Measurements from ENCODE around the gene TLCD4. TPM values are rescaled to one million over a fixed set of nuclear protein-coding genes. Genes with fewer than 3 reads are reported as not detected.
"Not testable (repeated sequence)": the region's sequence is repeated elsewhere in the genome, so short reads cannot be mapped to it uniquely, and the experiment has no call there.

Gene TLCD4
- total and polyA plus RNA-seq, 5 experiments from 2014 or later: 0.08 to 0.11 TPM; not detected in 3

- DNase-seq (peak in 6 of 10 donors; percentile 5 to 33 (median 18)), ATAC-seq (peak; percentile 71 to 93)
- H3K27ac Mint-ChIP-seq: no peak overlapping the region
- POLR2A ChIA-PET: interaction anchor here (1.5 to 1.9 kb wide), 2 partner anchors 11 to 149 kb away, joined by 4 to 7 read pairs; partner anchors contain the start of genes ALG14 and RWDD3
- H3K27me3 Mint-ChIP-seq: peaks cover 3 to 14% (median 8%) of the 10 kb centered on the region in 5 donors
- no peaks in the 10 kb centered on the region for H3K9me3 Mint-ChIP-seq
- H3K4me3 Mint-ChIP-seq: no peak overlapping the region
- H3K36me3 Mint-ChIP-seq: no peaks in the 10 kb centered on the region
- H3K4me1 Mint-ChIP-seq: peaks cover 0 to 6% (median 2%) of the 10 kb centered on the region in 4 donors
These were observed 32.6 kb upstream of the TLCD4 start for GRCh38 chr1:95084317-95085176.

DNA sequence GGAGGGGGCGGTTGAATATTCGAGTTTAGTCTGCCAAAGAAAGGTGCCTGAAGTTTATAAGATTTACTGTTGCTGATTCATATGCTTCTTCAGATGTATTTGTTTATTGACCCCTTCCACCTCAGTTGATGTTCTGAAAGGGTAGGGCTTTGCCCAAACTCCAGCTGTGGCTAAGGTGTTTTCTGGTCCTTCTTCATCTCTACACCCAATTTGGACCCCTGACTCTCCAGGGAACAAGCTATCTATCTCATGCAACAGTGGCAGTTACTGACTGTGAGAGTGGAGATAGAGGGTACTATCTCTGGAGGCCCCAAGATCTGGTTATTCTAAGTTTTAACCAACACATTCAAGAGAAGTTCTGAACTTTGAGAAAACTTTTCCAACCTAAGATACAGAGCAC lies 31.8 kb upstream of the TLCD4 start:
- Mint-ChIP-seq H3K4me3 (no peak overlapping the region), H3K27me3 (peaks cover 6 to 17% (median 13%) of the 10 kb centered on the region in 5 donors), H3K9me3 (peaks cover 0 to 1% (median 0%) of the 10 kb centered on the region in 9 donors), H3K4me1 (peaks cover 0 to 6% (median 2%) of the 10 kb centered on the region in 4 donors), H3K36me3 (no peaks in the 10 kb centered on the region), H3K27ac (no peak overlapping the region)
- no peak for ATAC-seq
- POLR2A ChIA-PET: interaction anchor here (1.5 to 1.9 kb wide), 2 partner anchors 12 to 148 kb away, joined by 4 to 7 read pairs; partner anchors contain the start of genes ALG14 and RWDD3
- no peak for DNase-seq

DNA sequence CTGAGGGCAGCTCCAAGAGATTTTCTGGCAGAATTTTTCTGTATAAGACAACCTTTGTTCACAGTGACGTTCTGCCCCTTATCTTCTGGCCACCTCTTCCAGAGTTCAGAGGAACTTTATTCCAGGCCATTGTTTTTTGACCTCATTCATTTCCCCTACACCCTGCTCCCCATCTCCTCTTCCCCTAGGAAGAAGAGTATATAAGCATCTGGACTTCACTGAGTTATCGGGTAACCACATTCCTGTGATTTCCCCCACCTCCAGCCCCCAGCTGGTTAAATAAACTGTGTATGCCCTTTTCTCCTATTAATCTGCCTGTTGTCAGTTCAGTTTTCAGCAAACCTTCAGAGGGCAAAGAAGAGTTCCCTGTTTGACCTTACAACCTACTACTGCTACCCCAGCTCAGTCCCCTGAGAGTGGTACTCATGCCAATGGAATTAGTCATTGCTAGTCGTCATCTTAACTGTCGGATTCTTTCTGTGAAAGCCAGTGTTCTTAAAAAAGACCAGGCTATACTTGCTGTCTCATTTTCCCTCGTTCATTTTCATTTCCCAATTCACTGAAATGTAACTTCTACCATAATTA lies 30.1 kb upstream of the TLCD4 start:
- Mint-ChIP-seq H3K9me3 (peaks cover 0 to 1% (median 0%) of the 10 kb centered on the region in 9 donors), H3K27ac (peak overlapping the region in 1 of 10 donors; percentile 2), H3K27me3 (peaks cover 4 to 21% (median 18%) of the 10 kb centered on the region in 5 donors), H3K4me3 (no peak overlapping the region), H3K36me3 (no peaks in the 10 kb centered on the region), H3K4me1 (peaks cover 0 to 6% (median 2%) of the 10 kb centered on the region in 4 donors)
- DNase-seq: no peak
- POLR2A ChIA-PET: no interaction called here
- no peak for ATAC-seq

DNA sequence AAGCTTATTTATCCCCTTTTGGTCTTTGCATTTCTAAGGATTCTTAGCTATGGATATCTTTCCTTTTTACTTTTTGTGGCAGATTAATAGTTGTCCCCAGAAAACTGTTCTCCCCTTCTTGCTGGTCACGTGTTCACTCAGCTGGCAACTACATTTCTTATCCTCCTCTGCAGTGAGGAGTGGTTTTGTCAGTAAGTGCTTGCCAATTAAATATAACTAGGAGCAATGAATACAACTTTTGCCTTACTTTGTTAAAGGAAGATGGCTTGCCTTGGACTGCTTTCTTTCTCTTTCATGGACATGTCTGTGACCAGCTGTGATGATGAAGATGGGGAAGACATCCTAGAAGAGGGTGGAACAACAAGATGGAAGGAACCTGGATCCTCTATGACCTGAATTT lies 28.9 kb upstream of the TLCD4 start:
- no peak for DNase-seq
- POLR2A ChIA-PET: no interaction called here
- Mint-ChIP-seq H3K4me3 (no peak overlapping the region), H3K27me3 (peaks cover 4 to 22% (median 19%) of the 10 kb centered on the region in 5 donors), H3K4me1 (peaks cover 0 to 6% (median 2%) of the 10 kb centered on the region in 4 donors), H3K27ac (no peak overlapping the region), H3K36me3 (no peaks in the 10 kb centered on the region), H3K9me3 (peaks cover 0 to 1% (median 0%) of the 10 kb centered on the region in 9 donors)
- no peak for ATAC-seq

DNA sequence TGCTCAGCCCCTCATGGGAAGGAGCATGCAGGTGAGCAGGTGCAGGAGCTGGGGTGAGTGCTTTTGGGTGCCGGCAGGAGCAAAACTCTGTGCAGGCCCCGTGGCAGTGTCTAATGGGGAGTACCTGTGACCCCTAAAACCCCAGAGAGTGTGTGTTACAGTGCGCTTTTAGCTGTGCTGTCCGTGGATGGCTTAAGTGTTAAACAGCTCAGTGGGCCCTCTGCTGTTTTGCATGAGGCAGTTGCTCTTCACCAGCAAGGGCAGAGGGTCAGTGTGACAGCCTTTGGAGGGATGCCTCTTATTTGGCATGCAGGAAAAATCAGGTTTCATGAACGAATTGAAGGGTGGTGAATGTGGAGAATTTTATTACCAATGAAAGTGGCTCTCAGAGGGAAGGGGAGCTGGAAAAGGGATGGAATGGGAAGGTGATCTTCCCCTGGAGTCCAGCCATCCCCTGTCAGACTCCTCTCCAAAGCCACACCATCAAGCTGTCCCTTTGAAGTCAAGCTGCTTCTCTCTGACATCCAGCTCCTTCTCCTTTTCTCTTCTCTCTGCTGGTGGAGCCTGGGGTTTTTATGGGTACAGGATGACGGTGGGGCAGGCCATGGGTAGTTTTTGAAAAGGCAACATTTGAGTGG lies 27.4 kb upstream of the TLCD4 start:
- H3K27me3 Mint-ChIP-seq: peaks cover 4 to 22% (median 16%) of the 10 kb centered on the region in 5 donors
- H3K4me1 Mint-ChIP-seq: peaks cover 0 to under 1% (median under 1%) of the 10 kb centered on the region in 4 donors
- H3K9me3 Mint-ChIP-seq: peaks cover 0 to 1% (median 0%) of the 10 kb centered on the region in 9 donors

DNA sequence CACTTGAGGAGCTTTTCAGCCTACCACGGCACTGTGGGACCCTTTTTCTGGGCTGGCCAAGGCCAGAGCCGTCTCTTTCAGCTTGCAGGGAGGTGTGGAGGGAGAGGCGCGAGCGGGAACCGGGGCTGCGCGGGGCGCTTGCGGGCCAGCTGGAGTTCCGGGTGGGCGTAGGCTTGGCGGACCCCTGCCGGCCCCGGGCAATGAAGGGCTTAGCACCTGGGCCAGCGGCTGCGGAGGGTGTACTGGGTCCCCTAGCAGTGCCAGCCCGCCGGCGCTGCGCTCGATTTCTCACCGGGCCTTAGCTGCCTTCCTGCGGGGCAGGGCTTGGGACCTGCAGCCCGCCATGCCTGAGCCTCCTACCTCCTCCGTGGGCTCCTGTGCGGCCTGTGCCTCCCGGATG lies 25.9 kb upstream of the TLCD4 start:
- peaks cover 4 to 22% (median 20%) of the 10 kb centered on the region in 5 donors for H3K27me3 Mint-ChIP-seq
- H3K27ac Mint-ChIP-seq: not testable (repeated sequence)

More for the DNA sequence above, 27.4 kb upstream of the TLCD4 start:
- Mint-ChIP-seq H3K36me3 (no peaks in the 10 kb centered on the region), H3K27ac (no peak overlapping the region), H3K4me3 (no peak overlapping the region)
- DNase-seq (no peak), ATAC-seq (no peak)
- POLR2A ChIA-PET: no interaction called here

DNA sequence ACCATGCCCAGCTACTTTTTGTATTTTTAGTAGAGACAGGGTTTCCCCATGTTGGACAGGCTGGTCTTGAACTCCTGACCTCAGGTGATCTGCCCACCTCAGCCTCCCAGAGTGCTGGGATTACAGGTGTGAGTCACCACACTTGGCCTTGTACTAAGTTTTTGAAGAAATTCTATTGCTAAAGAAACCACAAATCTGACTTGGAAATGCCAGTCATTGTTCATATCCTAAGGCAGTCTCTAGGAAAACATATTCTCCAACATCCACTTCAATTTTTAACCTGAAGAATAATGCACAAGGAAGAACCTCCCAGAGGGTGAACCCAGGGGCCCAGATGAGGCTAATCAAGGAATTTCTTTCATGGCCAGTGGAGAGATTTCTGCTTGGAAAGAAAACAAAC lies 24.3 kb upstream of the TLCD4 start:
- POLR2A ChIA-PET, DNase-seq, H3K27ac Mint-ChIP-seq, H3K4me3 Mint-ChIP-seq, H3K36me3 Mint-ChIP-seq, H3K9me3 Mint-ChIP-seq, H3K4me1 Mint-ChIP-seq, ATAC-seq: not testable (repeated sequence)
- peaks cover 4 to 32% (median 16%) of the 10 kb centered on the region in 5 donors for H3K27me3 Mint-ChIP-seq

More for the DNA sequence above, 25.9 kb upstream of the TLCD4 start:
- DNase-seq, H3K9me3 Mint-ChIP-seq, POLR2A ChIA-PET, H3K4me3 Mint-ChIP-seq, ATAC-seq, H3K36me3 Mint-ChIP-seq, H3K4me1 Mint-ChIP-seq: not testable (repeated sequence)

DNA sequence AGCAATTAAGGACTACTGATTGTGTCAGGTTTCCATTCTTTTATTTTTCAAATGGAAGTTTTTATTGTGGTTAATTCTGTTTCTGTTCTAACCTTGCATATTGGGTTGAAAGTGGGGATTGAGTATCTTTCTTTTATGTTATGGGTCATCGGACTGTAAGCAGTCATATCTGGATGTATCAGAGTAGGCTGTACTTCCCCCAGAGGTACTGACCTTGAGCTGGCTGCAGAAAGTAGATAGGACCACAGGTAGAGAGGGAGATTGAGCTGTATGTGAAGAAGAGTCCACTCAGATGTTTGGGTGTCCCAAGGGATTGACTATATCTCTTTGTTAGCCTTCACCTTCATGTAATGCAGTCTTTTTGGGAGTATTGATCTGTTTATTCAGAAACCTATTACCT lies 23.9 kb upstream of the TLCD4 start:
- H3K27ac Mint-ChIP-seq: no peak overlapping the region
- ATAC-seq: no peak

GRCh38 chr1:95094923-95095322 lies 22.2 kb upstream of the TLCD4 start:
- POLR2A ChIA-PET: no interaction called here
- no peaks in the 10 kb centered on the region for H3K4me1 Mint-ChIP-seq
- H3K4me3 Mint-ChIP-seq: no peak overlapping the region
- ATAC-seq (no peak), DNase-seq (no peak)
- no peaks in the 10 kb centered on the region for H3K9me3 Mint-ChIP-seq
- H3K27me3 Mint-ChIP-seq: peaks cover 6 to 25% (median 15%) of the 10 kb centered on the region in 5 donors
- H3K27ac Mint-ChIP-seq: no peak overlapping the region
- no peaks in the 10 kb centered on the region for H3K36me3 Mint-ChIP-seq

More for the DNA sequence above, 23.9 kb upstream of the TLCD4 start:
- POLR2A ChIA-PET: no interaction called here
- Mint-ChIP-seq H3K36me3 (no peaks in the 10 kb centered on the region), H3K9me3 (peaks cover 0 to 1% (median 0%) of the 10 kb centered on the region in 9 donors), H3K27me3 (peaks cover 3 to 32% (median 18%) of the 10 kb centered on the region in 5 donors), H3K4me3 (no peak overlapping the region), H3K4me1 (no peaks in the 10 kb centered on the region)
- no peak for DNase-seq

DNA sequence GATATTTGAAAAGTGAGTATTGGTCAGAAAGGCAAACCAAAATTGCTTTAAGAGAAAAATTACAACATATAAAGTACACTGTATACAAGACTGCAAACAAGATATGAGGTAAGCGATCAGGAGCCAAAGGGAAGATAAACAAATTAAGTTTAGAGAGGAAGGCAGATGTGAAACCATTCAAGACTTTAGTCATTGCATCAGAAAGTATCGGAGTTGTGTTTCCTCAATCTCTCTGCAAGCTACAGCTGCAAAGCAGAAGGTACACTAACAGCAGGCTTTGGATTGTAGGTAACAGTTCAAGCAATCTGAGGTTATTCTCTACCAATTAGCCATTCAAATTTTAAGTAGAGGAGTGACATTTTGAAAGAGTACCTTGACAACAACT lies 21.3 kb upstream of the TLCD4 start:
- no peaks in the 10 kb centered on the region for H3K9me3 Mint-ChIP-seq
- no peak overlapping the region for H3K4me3 Mint-ChIP-seq
- no peaks in the 10 kb centered on the region for H3K4me1 Mint-ChIP-seq
- no peak for ATAC-seq
- no peaks in the 10 kb centered on the region for H3K36me3 Mint-ChIP-seq
- POLR2A ChIA-PET: no interaction called here
- H3K27ac Mint-ChIP-seq: no peak overlapping the region
- H3K27me3 Mint-ChIP-seq: peaks cover 6 to 19% (median 13%) of the 10 kb centered on the region in 5 donors
- DNase-seq: no peak

GRCh38 chr1:95096218-95096841 lies 20.8 kb upstream of the TLCD4 start:
- DNase-seq (no peak), ATAC-seq (no peak)
- Mint-ChIP-seq H3K4me3 (no peak overlapping the region), H3K27ac (no peak overlapping the region), H3K9me3 (no peaks in the 10 kb centered on the region), H3K27me3 (peaks cover 6 to 19% (median 10%) of the 10 kb centered on the region in 5 donors), H3K36me3 (no peaks in the 10 kb centered on the region), H3K4me1 (no peaks in the 10 kb centered on the region)
- POLR2A ChIA-PET: no interaction called here

DNA sequence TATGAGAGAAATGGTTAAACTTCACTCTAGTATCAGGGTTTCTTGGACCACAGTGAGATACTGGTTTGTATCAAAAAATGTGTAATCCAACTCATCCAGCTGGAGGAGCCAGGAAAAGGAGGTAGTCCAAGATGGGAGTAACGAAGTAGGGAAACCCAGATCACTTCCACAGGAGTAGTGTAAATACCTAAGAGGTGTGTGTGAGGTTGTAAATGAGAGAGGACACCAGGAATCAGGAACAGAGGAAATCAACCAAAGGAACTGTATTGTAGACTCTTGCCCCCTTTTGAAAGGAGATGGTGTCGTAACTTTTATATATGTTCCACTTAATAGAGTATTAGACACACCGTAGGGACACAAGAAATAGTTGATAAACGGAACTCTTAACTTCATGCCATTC lies 19.7 kb upstream of the TLCD4 start:
- H3K27me3 Mint-ChIP-seq: peaks cover 6 to 10% (median 10%) of the 10 kb centered on the region in 5 donors
- H3K36me3 Mint-ChIP-seq: no peaks in the 10 kb centered on the region
- H3K27ac Mint-ChIP-seq: peak overlapping the region in 1 of 10 donors; percentile 41
- no peaks in the 10 kb centered on the region for H3K4me1 Mint-ChIP-seq
- no peak for DNase-seq
- no peak overlapping the region for H3K4me3 Mint-ChIP-seq
- no peak for ATAC-seq
- H3K9me3 Mint-ChIP-seq: no peaks in the 10 kb centered on the region
- POLR2A ChIA-PET: no interaction called here
